Measurements from ENCODE around the gene ZNF362.

GRCh38 chr1:33336580-33336979 lies 80.3 kb downstream of the ZNF362 start:
- TF ChIP-seq RAD21 (IDR thresholded peaks at IDR 0.05; ENCODE audit: low read depth) (no peak), ZBTB7A (IDR thresholded peaks at IDR 0.05; ENCODE audit: low read depth) (no peak), YY1 (IDR thresholded peaks at IDR 0.05; ENCODE audit: low read depth) (no peak), MAX (IDR thresholded peaks at IDR 0.05) (no peak), CEBPB (IDR thresholded peaks at IDR 0.05) (no peak), EP300 (IDR thresholded peaks at IDR 0.05; ENCODE audit: borderline replicate concordance) (no peak)

Measured in Ishikawa (cell line).